ENCODE measurements around the gene MCF2L2.

MCF2L2 gene

DNA sequence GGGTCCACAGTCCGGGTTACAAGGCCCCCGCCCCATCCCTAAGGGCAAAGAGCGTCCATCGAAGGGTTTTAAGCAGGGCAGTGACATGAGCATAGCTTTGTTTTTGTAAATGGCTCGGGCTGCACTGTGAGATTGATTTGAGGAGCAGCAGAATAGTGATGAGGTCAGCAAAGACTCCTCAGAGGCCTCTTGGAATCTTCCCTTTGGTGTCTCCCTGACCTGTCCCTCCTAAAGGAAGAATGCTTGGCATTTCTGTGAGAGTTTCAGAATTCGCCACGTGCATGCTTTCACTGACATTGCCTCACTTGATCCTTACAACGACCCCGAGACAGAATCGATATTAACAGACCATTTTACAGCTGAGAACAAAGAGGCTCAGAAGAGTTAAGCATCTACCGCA, 286.2 kb downstream of the MCF2L2 start:
- H3K4me3 ChIP-seq (ENCODE audit: low read length), result no peak overlapping the region
- TF ChIP-seq, protein P1, sequence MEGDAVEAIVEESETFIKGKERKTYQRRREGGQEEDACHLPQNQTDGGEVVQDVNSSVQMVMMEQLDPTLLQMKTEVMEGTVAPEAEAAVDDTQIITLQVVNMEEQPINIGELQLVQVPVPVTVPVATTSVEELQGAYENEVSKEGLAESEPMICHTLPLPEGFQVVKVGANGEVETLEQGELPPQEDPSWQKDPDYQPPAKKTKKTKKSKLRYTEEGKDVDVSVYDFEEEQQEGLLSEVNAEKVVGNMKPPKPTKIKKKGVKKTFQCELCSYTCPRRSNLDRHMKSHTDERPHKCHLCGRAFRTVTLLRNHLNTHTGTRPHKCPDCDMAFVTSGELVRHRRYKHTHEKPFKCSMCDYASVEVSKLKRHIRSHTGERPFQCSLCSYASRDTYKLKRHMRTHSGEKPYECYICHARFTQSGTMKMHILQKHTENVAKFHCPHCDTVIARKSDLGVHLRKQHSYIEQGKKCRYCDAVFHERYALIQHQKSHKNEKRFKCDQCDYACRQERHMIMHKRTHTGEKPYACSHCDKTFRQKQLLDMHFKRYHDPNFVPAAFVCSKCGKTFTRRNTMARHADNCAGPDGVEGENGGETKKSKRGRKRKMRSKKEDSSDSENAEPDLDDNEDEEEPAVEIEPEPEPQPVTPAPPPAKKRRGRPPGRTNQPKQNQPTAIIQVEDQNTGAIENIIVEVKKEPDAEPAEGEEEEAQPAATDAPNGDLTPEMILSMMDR (conservative IDR thresholded peaks at IDR 0.05; ENCODE audit: low read depth, low read length), result no peak
- no peak for DNase-seq (ENCODE audit: low read depth)

DNA sequence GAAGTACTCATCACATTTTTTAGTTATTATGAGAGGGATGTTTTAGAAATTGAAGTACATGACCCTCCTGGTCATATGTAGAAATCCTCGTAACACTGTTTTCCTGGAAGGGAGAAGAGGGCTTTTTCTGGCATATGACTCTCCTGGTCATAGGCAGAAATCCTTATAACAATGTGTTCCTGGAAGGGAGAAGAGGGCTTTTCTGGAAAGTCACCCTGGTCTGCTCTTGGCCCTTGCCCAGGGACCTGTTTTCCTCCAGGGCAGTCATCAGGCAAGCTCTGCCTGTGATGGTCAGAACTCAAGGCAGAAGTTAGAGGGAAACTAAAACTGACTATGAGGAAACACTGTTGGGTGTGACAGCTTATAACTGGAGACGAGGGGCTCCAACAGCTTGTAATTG, 293.6 kb downstream of the MCF2L2 start:
- TF ChIP-seq, protein P1 (conservative IDR thresholded peaks at IDR 0.05; ENCODE audit: low read depth, low read length), result no peak
- DNase-seq (ENCODE audit: low read depth), result no peak
- H3K4me3 ChIP-seq (ENCODE audit: low read length), result no peak overlapping the region

DNA sequence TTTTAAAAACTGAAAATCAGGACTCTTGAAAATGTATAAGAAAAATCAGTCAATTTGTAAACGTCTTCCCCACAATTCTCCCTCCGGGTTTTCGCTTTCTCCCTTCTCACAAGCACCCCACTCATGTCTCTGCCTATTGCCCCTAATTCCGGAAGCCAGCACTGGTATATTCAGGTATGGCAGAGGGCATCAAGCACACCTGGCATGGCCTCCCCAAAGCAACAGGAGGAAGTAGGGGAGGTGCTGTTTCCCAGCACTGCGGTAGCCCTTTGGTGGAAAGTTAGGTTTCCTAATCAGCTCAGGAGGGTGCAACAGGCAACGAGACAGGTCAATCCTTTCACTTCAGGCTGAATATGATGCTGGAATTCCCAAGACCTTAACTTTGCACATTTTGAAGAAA, 296.0 kb downstream of the MCF2L2 start:
- DNase-seq (ENCODE audit: low read depth), result no peak
- TF ChIP-seq, protein P1 (conservative IDR thresholded peaks at IDR 0.05; ENCODE audit: low read depth, low read length), result no peak

DNA sequence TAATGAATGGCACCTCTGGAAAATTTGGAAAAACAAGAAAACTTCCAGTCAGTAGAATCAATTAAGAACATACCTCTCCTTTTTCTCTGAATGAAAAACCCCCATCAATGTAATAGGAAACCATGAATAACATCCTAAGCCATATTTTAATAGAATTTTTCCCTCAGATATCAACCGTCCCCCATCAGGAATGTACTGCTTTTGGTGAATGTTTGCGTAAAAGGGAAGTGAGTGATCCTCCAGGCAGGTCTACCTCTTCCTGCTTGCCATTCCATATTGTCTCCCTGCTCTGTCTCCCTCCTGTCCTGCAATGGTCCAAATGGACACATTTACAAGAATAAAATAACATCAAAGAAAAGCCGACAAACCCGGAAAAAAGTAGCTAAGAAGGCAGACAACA, 296.7 kb downstream of the MCF2L2 start:
- DNase-seq (ENCODE audit: low read depth), result no peak
- TF ChIP-seq, protein P1 (conservative IDR thresholded peaks at IDR 0.05; ENCODE audit: low read depth, low read length), result no peak

More for the DNA sequence above, 296.0 kb downstream of the MCF2L2 start:
- H3K4me3 ChIP-seq (ENCODE audit: low read length), result no peak overlapping the region

DNA sequence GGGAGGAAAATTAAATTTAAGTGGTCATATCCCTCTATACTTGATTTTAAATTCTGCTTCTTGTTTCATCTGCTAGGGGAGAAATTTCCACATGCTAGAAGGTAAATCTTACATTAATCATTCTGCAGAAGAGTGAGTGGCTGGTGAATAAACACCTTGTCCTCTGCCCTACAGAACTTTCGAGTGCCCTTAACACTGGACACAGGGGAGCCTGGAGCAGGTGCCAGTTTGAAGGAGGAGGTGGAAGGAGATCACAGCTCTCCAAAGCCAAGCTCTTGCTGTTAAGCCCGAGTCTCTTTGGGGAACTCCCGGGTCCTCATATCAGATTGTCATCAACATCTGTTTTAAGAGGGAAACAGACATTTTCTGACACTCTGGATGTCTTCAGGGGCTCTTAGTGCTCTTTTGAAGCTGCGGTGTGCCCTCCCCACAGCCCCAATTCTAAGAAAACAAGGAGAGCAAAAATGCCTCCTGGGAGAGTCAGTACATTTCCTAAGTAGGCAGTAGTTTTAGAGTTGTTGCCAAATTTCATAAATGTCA, 297.2 kb downstream of the MCF2L2 start:
- no peak overlapping the region for H3K4me3 ChIP-seq (ENCODE audit: low read length)
- TF ChIP-seq, protein P1 (conservative IDR thresholded peaks at IDR 0.05; ENCODE audit: low read depth, low read length), result no peak
- DNase-seq (ENCODE audit: low read depth), result no peak

More for the DNA sequence above, 296.7 kb downstream of the MCF2L2 start:
- H3K4me3 ChIP-seq (ENCODE audit: low read length), result no peak overlapping the region

DNA sequence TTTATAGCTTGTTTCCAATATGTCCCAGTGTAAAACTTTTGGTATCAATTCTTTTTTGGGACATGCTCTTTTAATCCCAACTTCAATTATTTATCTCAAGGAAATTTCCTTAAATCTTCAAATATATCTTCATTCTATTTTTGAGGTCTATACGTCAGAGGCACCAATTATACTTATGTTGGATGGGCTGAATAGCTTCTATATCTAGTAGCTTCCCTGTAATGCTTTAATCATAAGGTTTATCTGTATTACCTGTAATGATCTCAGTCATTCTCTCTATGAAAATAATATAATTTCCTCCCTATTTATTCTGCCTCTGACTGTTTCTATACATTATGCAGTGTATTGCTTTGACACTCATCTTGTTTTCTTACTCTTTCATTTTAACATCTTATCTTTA, 299.2 kb downstream of the MCF2L2 start:
- TF ChIP-seq, protein P1 (conservative IDR thresholded peaks at IDR 0.05; ENCODE audit: low read depth, low read length), result no peak
- no peak overlapping the region for H3K4me3 ChIP-seq (ENCODE audit: low read length)
- no peak for DNase-seq (ENCODE audit: low read depth)

DNA sequence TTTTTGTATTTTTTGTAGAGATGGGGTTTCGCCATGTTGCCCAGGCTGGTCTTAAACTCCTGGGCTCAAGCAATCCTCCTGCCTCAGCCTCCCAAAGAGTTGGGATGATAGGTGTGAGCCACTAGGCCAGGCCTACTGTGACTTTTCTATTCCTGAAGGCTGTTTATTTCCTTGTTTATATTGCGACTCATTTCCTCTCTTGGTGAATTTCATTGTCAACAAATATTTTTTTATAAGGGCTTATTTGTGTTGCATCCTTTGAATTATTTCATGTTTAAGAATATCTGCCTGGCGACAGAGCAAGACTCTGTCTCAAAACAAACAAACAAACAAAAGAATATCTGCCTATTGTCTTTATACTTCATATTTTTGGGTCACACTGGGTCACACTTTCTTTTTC, 299.7 kb downstream of the MCF2L2 start:
- DNase-seq (ENCODE audit: low read depth), result no peak
- no peak overlapping the region for H3K4me3 ChIP-seq (ENCODE audit: low read length)
- TF ChIP-seq, protein P1 (conservative IDR thresholded peaks at IDR 0.05; ENCODE audit: low read depth, low read length), result no peak
